Dedifferentiated amniotic fluid mesenchymal stem cell (primary cell): ENCODE data around the gene DLG2.

Experiments used
- DNase-seq: peaks from one replicate; pipeline ENCODE4 v3.0.0-alpha.2; 2016; ENCODE audit errors: extremely low spot score

DLG2 gene

GRCh38 chr11:83728281-83728680 lies 1898.9 kb downstream of the DLG2 start:
- DNase-seq = no peak

GRCh38 chr11:83727251-83727650 lies 1899.9 kb downstream of the DLG2 start:
- DNase-seq = no peak

GRCh38 chr11:83726316-83726715 lies 1900.8 kb downstream of the DLG2 start:
- DNase-seq = no peak

- no peak for DNase-seq
Measured at GRCh38 chr11:83725728-83726127, 1901.4 kb downstream of the DLG2 start.

GRCh38 chr11:83725269-83725560 lies 1901.9 kb downstream of the DLG2 start:
- no peak for DNase-seq

- peak; percentile 20 for DNase-seq
Measured at GRCh38 chr11:83723999-83724398, 1903.1 kb downstream of the DLG2 start.

- DNase-seq = no peak
Measured at GRCh38 chr11:83722392-83723119, 1904.6 kb downstream of the DLG2 start.

- DNase-seq = no peak
Measured at GRCh38 chr11:83721263-83721662, 1905.9 kb downstream of the DLG2 start.

GRCh38 chr11:83720675-83721074 lies 1906.5 kb downstream of the DLG2 start:
- no peak for DNase-seq

- DNase-seq = no peak
Measured at GRCh38 chr11:83717537-83717936, 1909.6 kb downstream of the DLG2 start.

- DNase-seq = no peak
Measured at GRCh38 chr11:83715927-83716535, 1911.1 kb downstream of the DLG2 start.

GRCh38 chr11:83713708-83714107 lies 1913.4 kb downstream of the DLG2 start:
- DNase-seq = no peak

GRCh38 chr11:83711106-83711527 lies 1916.0 kb downstream of the DLG2 start:
- no peak for DNase-seq

GRCh38 chr11:83709434-83709833 lies 1917.7 kb downstream of the DLG2 start:
- no peak for DNase-seq

GRCh38 chr11:83706566-83706965 lies 1920.6 kb downstream of the DLG2 start:
- DNase-seq = no peak

GRCh38 chr11:83702796-83703195 lies 1924.3 kb downstream of the DLG2 start:
- DNase-seq = no peak

- no peak for DNase-seq
Measured at GRCh38 chr11:83697518-83697917, 1929.6 kb downstream of the DLG2 start.

GRCh38 chr11:83695046-83695445 lies 1932.1 kb downstream of the DLG2 start:
- no peak for DNase-seq

- DNase-seq = no peak
Measured at GRCh38 chr11:83694191-83694910, 1932.8 kb downstream of the DLG2 start.

- DNase-seq = no peak
Measured at GRCh38 chr11:83693306-83693992, 1933.7 kb downstream of the DLG2 start.

GRCh38 chr11:83692675-83693074 lies 1934.5 kb downstream of the DLG2 start:
- no peak for DNase-seq

GRCh38 chr11:83691451-83691950 lies 1935.6 kb downstream of the DLG2 start:
- no peak for DNase-seq
